ENCODE results near the gene CHST8. TPM values are rescaled to one million over a fixed set of nuclear protein-coding genes. Genes with fewer than 3 reads are reported as not detected.

The CHST8 gene
- total RNA-seq = not detected

DNA sequence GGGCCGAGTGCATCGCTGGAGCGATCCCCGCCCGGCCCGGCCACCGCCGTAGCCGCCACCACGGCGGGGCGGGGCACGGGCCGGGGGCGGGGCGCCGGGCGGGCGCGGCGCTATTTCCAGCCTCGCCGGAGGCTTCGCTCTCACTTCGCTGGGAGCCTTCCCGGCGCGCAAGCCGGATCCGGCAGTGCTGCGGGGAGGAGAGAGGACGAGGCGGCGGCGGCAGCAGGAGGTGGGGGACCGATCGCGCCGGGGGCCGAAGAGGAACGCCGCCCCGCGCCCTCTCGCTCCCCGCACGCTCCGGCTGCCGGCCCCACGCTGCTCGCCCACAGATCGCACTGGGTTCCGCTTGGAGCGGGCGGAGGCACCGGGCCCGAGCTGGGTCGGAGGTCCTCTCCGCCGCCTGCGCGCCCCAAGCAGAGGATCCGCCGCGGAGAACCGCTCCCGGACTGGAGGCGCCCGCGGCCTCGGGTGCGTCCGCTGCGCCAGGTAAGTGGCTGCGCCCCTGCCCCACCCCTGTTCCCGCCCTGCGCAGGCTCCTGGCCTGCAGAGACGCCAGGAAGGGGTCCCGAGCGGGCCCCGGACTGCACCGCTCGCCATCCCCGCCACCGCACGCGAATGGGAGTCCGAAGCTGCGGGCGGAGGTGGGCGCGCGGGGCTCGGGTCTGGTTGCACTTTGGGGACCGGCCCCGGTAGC is at the start of gene CHST8:
Gene CHST8 (plus strand): TSS at position 143 of the 694 bp plus-strand sequence. CDS start 67,309 bp downstream, outside the sequence.
- no peaks in the 10 kb centered on the region for H3K36me3 Mint-ChIP-seq (ENCODE audit: low read depth)
- no peak within 1 kb of the TSS for H3K27ac Mint-ChIP-seq
- H3K4me1 Mint-ChIP-seq = no peaks in the 10 kb centered on the region
- no peak within 1 kb of the TSS for H3K4me3 Mint-ChIP-seq
- CTCF ChIA-PET = no interaction called here
- peaks cover 39% of the 10 kb centered on the region for H3K27me3 Mint-ChIP-seq
- POLR2A ChIA-PET = no interaction called here
- no peaks in the 10 kb centered on the region for H3K9me3 Mint-ChIP-seq
- DNase-seq = no peak

- H3K4me1 Mint-ChIP-seq = no peaks in the 10 kb centered on the region
- no peak overlapping the region for H3K27ac Mint-ChIP-seq
- H3K9me3 Mint-ChIP-seq = peaks cover 16% of the 10 kb centered on the region
- H3K27me3 Mint-ChIP-seq = peaks cover 15% of the 10 kb centered on the region
- no peak for DNase-seq
- ChIA-PET CTCF (no interaction called here), POLR2A (no interaction called here)
- H3K4me3 Mint-ChIP-seq = no peak overlapping the region
- H3K36me3 Mint-ChIP-seq (ENCODE audit: low read depth) = no peaks in the 10 kb centered on the region
Observed at GRCh38 chr19:33572929-33573328, 48.8 kb upstream of the CHST8 start.

DNA sequence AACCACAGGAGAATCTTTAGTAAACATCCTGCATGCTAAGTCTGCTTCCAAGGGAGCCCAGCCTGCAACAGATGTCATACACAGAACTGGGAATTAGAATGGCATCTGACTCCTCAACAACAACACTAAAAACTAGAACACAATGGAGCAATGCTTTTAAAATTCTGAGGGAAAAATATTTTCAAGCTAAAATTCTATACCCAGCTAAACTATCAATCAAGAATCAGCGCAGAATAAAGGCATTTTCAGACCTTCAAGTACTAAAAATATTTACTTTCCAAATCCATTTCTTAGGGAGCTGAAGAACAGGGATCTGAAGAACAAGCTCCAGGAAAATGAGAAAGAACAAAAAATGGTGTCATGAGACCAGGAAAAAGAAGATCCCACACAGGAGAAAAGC is 46.9 kb upstream of the CHST8 start:
- no peak overlapping the region for H3K27ac Mint-ChIP-seq

GRCh38 chr19:33578697-33579096 is 43.1 kb upstream of the CHST8 start:
- no peak for DNase-seq
- no peaks in the 10 kb centered on the region for H3K27me3 Mint-ChIP-seq
- H3K36me3 Mint-ChIP-seq (ENCODE audit: low read depth) = no peaks in the 10 kb centered on the region
- H3K27ac Mint-ChIP-seq = no peak overlapping the region
- ChIA-PET CTCF (no interaction called here), POLR2A (no interaction called here)
- no peaks in the 10 kb centered on the region for H3K4me1 Mint-ChIP-seq
- peaks cover 13% of the 10 kb centered on the region for H3K9me3 Mint-ChIP-seq
- no peak overlapping the region for H3K4me3 Mint-ChIP-seq

More for the DNA sequence above, 46.9 kb upstream of the CHST8 start:
- POLR2A ChIA-PET = no interaction called here
- Mint-ChIP-seq H3K4me3 (no peak overlapping the region), H3K27me3 (peaks cover 14% of the 10 kb centered on the region), H3K9me3 (peaks cover 16% of the 10 kb centered on the region), H3K4me1 (no peaks in the 10 kb centered on the region), H3K36me3 (ENCODE audit: low read depth) (no peaks in the 10 kb centered on the region)
- DNase-seq = no peak
- CTCF ChIA-PET = no interaction called here

GRCh38 chr19:33580026-33580644 is 41.6 kb upstream of the CHST8 start:
- DNase-seq = no peak
- H3K9me3 Mint-ChIP-seq = no peaks in the 10 kb centered on the region
- H3K4me3 Mint-ChIP-seq = no peak overlapping the region
- no peak overlapping the region for H3K27ac Mint-ChIP-seq
- CTCF ChIA-PET = interaction anchor here (0.6 kb wide), 1 partner anchor 1891 kb away, joined by 4 read pairs; no protein-coding TSS in a partner anchor
- H3K36me3 Mint-ChIP-seq (ENCODE audit: low read depth) = no peaks in the 10 kb centered on the region
- H3K4me1 Mint-ChIP-seq = no peaks in the 10 kb centered on the region
- H3K27me3 Mint-ChIP-seq = no peaks in the 10 kb centered on the region
- POLR2A ChIA-PET = no interaction called here

GRCh38 chr19:33580645-33581037 is 41.1 kb upstream of the CHST8 start:
- H3K4me3 Mint-ChIP-seq = no peak overlapping the region
- no peaks in the 10 kb centered on the region for H3K9me3 Mint-ChIP-seq
- no peaks in the 10 kb centered on the region for H3K4me1 Mint-ChIP-seq
- H3K27me3 Mint-ChIP-seq = no peaks in the 10 kb centered on the region
- ChIA-PET CTCF (no interaction called here), POLR2A (no interaction called here)
- no peak for DNase-seq
- no peak overlapping the region for H3K27ac Mint-ChIP-seq
- H3K36me3 Mint-ChIP-seq (ENCODE audit: low read depth) = no peaks in the 10 kb centered on the region

GRCh38 chr19:33582914-33583313 is 38.8 kb upstream of the CHST8 start:
- Mint-ChIP-seq H3K9me3 (peaks cover 4% of the 10 kb centered on the region), H3K4me1 (no peaks in the 10 kb centered on the region), H3K4me3 (no peak overlapping the region), H3K27ac (no peak overlapping the region), H3K36me3 (ENCODE audit: low read depth) (no peaks in the 10 kb centered on the region), H3K27me3 (no peaks in the 10 kb centered on the region)
- CTCF ChIA-PET = no interaction called here
- POLR2A ChIA-PET = no interaction called here
- no peak for DNase-seq

DNA sequence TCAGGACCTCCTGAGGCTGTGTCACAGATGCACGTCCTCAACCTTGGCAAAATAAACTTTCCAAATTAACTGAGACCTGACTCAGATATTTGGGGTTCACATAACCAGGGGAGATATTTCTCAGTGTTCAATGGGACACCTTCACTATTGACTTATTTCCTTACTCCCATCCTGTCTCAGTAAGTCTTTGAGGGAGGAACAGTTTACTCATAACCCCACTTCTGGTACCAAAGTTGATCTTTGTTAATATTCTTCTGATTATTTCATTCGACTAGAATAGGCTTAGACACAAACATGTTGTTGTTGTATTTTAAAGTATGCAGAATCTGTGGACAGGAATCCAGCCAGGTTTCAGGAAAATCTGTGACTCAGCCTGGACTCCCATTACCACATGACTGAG is 34.6 kb upstream of the CHST8 start:
- DNase-seq = no peak
- Mint-ChIP-seq H3K4me1 (no peaks in the 10 kb centered on the region), H3K27me3 (no peaks in the 10 kb centered on the region), H3K36me3 (ENCODE audit: low read depth) (no peaks in the 10 kb centered on the region), H3K9me3 (peaks cover 11% of the 10 kb centered on the region), H3K27ac (no peak overlapping the region), H3K4me3 (no peak overlapping the region)
- ChIA-PET CTCF (no interaction called here), POLR2A (no interaction called here)

DNA sequence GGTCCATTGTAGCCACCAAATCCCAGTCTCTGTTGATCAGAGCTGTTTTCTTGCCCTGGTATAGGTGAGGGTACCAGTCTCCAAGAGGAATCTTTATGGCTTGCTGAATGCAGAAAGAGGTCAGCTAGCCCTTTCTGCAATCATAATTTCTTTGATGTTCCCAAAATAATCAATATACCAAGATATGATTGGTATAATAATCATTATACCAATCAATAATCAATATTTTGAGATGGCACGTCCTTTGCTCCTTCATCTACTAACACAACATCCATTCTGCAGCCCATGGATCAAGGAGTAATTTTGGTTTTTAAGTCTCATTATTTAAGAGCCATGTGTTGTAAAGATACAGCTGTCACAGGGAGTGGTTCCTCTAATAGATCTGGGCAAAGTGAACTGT is 31.5 kb upstream of the CHST8 start:
- H3K36me3 Mint-ChIP-seq (ENCODE audit: low read depth) = no peaks in the 10 kb centered on the region
- H3K9me3 Mint-ChIP-seq = peaks cover 11% of the 10 kb centered on the region
- ChIA-PET CTCF (no interaction called here), POLR2A (no interaction called here)
- no peak overlapping the region for H3K27ac Mint-ChIP-seq
- no peak for DNase-seq
- H3K4me3 Mint-ChIP-seq = no peak overlapping the region
- H3K27me3 Mint-ChIP-seq = peaks cover 10% of the 10 kb centered on the region
- no peaks in the 10 kb centered on the region for H3K4me1 Mint-ChIP-seq

GRCh38 chr19:33595783-33596182 is 26.0 kb upstream of the CHST8 start:
- Mint-ChIP-seq H3K36me3 (ENCODE audit: low read depth) (no peaks in the 10 kb centered on the region), H3K27ac (no peak overlapping the region), H3K4me3 (no peak overlapping the region), H3K9me3 (peaks cover 8% of the 10 kb centered on the region), H3K27me3 (peaks cover 10% of the 10 kb centered on the region), H3K4me1 (no peaks in the 10 kb centered on the region)
- DNase-seq = no peak
- ChIA-PET POLR2A (no interaction called here), CTCF (no interaction called here)

DNA sequence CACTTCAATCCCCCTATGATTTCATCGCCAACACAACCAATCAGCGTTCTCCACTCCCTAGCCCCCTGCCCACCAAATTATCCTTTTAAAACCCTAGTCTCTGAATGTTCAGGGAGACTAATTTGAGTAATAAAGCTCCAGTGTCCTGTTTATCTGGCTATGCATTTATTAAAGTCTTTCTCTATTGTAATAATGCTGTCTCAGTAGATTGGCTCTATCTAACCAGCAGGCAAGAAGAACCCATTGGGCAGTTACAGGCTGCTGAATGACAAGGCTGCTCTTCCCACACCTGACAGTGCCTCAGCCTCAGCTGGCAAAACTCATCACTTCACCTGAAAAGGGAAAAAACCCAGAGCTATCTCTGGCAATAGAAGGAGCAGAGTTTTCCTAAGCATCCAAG is 20.2 kb upstream of the CHST8 start:
- no peaks in the 10 kb centered on the region for H3K4me1 Mint-ChIP-seq
- H3K36me3 Mint-ChIP-seq (ENCODE audit: low read depth) = no peaks in the 10 kb centered on the region
- ChIA-PET CTCF (no interaction called here), POLR2A (no interaction called here)
- no peak overlapping the region for H3K4me3 Mint-ChIP-seq
- no peaks in the 10 kb centered on the region for H3K27me3 Mint-ChIP-seq
- H3K27ac Mint-ChIP-seq = no peak overlapping the region
- DNase-seq = no peak
- H3K9me3 Mint-ChIP-seq = peaks cover 17% of the 10 kb centered on the region

GRCh38 chr19:33602576-33603204 is 19.1 kb upstream of the CHST8 start:
- POLR2A ChIA-PET = no interaction called here
- no peak overlapping the region for H3K4me3 Mint-ChIP-seq

GRCh38 chr19:33603377-33603776 is 18.4 kb upstream of the CHST8 start:
- Mint-ChIP-seq H3K27me3 (no peaks in the 10 kb centered on the region), H3K36me3 (ENCODE audit: low read depth) (no peaks in the 10 kb centered on the region), H3K9me3 (peaks cover 17% of the 10 kb centered on the region), H3K4me3 (no peak overlapping the region), H3K4me1 (no peaks in the 10 kb centered on the region), H3K27ac (no peak overlapping the region)
- ChIA-PET POLR2A (no interaction called here), CTCF (no interaction called here)
- no peak for DNase-seq

More at GRCh38 chr19:33602576-33603204, 19.1 kb upstream of the CHST8 start:
- Mint-ChIP-seq H3K9me3 (peaks cover 17% of the 10 kb centered on the region), H3K27ac (no peak overlapping the region), H3K4me1 (no peaks in the 10 kb centered on the region), H3K36me3 (ENCODE audit: low read depth) (no peaks in the 10 kb centered on the region), H3K27me3 (no peaks in the 10 kb centered on the region)
- CTCF ChIA-PET = no interaction called here
- DNase-seq = no peak

DNA sequence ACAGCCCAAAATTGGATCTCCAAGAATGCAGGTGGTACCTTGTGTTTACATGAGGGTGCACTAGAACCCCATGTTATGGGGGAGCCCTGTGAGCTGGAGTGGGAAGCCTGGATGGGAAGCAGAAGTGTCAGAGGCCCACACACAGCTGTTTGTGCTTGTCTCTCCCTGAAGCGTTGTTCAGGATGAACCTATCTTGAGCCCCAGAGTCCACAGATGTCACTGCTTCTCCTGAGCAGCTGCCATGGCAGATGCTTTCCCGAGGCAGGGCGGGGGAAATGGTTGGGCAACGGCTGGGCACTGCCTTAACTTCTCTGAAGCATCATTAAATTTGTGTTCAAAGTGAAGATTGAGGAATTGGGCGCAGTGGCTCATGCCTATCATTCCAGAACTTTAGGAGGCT is 17.1 kb upstream of the CHST8 start:
- no peaks in the 10 kb centered on the region for H3K4me1 Mint-ChIP-seq

More for the DNA sequence above, 17.1 kb upstream of the CHST8 start:
- no peak overlapping the region for H3K4me3 Mint-ChIP-seq
- no peak for DNase-seq
- no peaks in the 10 kb centered on the region for H3K27me3 Mint-ChIP-seq
- POLR2A ChIA-PET = no interaction called here
- no peaks in the 10 kb centered on the region for H3K36me3 Mint-ChIP-seq (ENCODE audit: low read depth)
- H3K9me3 Mint-ChIP-seq = peaks cover 12% of the 10 kb centered on the region
- CTCF ChIA-PET = no interaction called here
- H3K27ac Mint-ChIP-seq = no peak overlapping the region
